Nephron (organoid): ENCODE data around the gene MAPK8IP1.
"Not testable (repeated sequence)": the region's sequence is repeated elsewhere in the genome, so short reads cannot be mapped to it uniquely, and the experiment has no call there.

Experiments used
- H3K27ac Mint-ChIP-seq, 3 experiments: 2 replicates each; pipeline ENCODE4 v1.8.0; 2020; ENCODE audit warnings: mixed read lengths in 3 of 3, mild to moderate bottlenecking in 2 of 3, moderate library complexity in 1 of 3
- H3K27me3 Mint-ChIP-seq: 2 replicates; pipeline ENCODE4 v1.8.0; 2021; ENCODE audit warnings: low read depth, mild to moderate bottlenecking, moderate library complexity, mixed read lengths
- H3K36me3 Mint-ChIP-seq: 2 replicates; pipeline ENCODE4 v1.8.0; 2020; ENCODE audit warnings: low read depth, mixed read lengths
- H3K4me1 Mint-ChIP-seq: 2 replicates; pipeline ENCODE4 v1.8.0; 2020; ENCODE audit warnings: mixed read lengths
- H3K4me3 Mint-ChIP-seq, 3 experiments: 2 replicates each; pipeline ENCODE4 v1.8.0; 2020; ENCODE audit warnings: mild to moderate bottlenecking in 3 of 3, mixed read lengths in 3 of 3, moderate library complexity in 2 of 3
- H3K9me3 Mint-ChIP-seq: 2 replicates; pipeline ENCODE4 v1.8.0; 2020; ENCODE audit warnings: mixed read lengths
- CTCF ChIP-seq, 3 experiments: fragments of 200-600 bp; sonication (generic); IDR thresholded peaks; one replicate each; pipeline ENCODE4 v1.5.0; 2021; ENCODE audit warnings: antibody characterized with exemption in 3 of 3; ENCODE audit not compliant: unreplicated experiment in 3 of 3

MAPK8IP1 gene

GRCh38 chr11:45901626-45902025 lies 16.2 kb downstream of the MAPK8IP1 start:
- no peak overlapping the region for H3K27ac Mint-ChIP-seq
- H3K4me1 Mint-ChIP-seq: peaks cover 17% of the 10 kb centered on the region
- H3K9me3 Mint-ChIP-seq: no peaks in the 10 kb centered on the region
- peaks cover 4% of the 10 kb centered on the region for H3K27me3 Mint-ChIP-seq
- H3K4me3 Mint-ChIP-seq: peak overlapping the region; percentile 85 to 91 (median 91)
- peaks cover 8% of the 10 kb centered on the region for H3K36me3 Mint-ChIP-seq
- no peak for TF ChIP-seq CTCF (IDR thresholded peaks at IDR 0.05; ENCODE audit: unreplicated experiment in 3 of 3)

DNA sequence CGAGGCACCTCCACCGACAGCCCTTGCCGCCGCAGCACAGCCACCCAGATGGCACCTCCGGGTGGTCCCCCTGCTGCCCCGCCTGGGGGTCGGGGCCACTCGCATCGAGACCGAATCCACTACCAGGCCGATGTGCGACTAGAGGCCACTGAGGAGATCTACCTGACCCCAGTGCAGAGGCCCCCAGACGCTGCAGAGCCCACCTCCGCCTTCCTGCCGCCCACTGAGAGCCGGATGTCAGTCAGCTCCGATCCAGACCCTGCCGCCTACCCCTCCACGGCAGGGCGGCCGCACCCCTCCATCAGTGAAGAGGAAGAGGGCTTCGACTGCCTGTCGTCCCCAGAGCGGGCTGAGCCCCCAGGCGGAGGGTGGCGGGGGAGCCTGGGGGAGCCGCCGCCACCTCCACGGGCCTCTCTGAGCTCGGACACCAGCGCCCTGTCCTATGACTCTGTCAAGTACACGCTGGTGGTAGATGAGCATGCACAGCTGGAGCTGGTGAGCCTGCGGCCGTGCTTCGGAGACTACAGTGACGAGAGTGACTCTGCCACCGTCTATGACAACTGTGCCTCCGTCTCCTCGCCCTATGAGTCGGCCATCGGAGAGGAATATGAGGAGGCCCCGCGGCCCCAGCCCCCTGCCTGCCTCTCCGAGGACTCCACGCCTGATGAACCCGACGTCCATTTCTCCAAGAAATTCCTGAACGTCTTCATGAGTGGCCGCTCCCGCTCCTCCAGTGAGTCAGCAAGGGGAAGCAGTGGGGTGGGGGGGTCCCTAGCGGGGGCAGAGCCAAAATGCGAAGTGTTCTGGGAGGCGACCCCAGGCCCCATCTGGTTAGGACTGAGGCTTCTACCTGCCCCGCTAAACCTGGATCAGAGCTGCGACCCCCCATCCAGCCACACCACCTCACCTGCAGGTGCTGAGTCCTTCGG lies 17.3 kb downstream of the MAPK8IP1 start:
- no peaks in the 10 kb centered on the region for H3K9me3 Mint-ChIP-seq
- peaks cover 17% of the 10 kb centered on the region for H3K4me1 Mint-ChIP-seq
- TF ChIP-seq CTCF (IDR thresholded peaks at IDR 0.05; ENCODE audit: unreplicated experiment in 3 of 3): no peak
- H3K27me3 Mint-ChIP-seq: peaks cover 3% of the 10 kb centered on the region
- H3K27ac Mint-ChIP-seq: no peak overlapping the region
- peaks cover 8% of the 10 kb centered on the region for H3K36me3 Mint-ChIP-seq
- no peak overlapping the region for H3K4me3 Mint-ChIP-seq

GRCh38 chr11:45904309-45904915 lies 19.0 kb downstream of the MAPK8IP1 start:
- H3K27ac Mint-ChIP-seq: no peak overlapping the region
- H3K4me3 Mint-ChIP-seq: peak overlapping the region in 1 of 3 experiments; percentile 62
- no peaks in the 10 kb centered on the region for H3K9me3 Mint-ChIP-seq
- peaks cover 16% of the 10 kb centered on the region for H3K4me1 Mint-ChIP-seq
- H3K36me3 Mint-ChIP-seq: peaks cover 8% of the 10 kb centered on the region
- TF ChIP-seq CTCF (IDR thresholded peaks at IDR 0.05; ENCODE audit: unreplicated experiment in 3 of 3): no peak
- no peaks in the 10 kb centered on the region for H3K27me3 Mint-ChIP-seq

DNA sequence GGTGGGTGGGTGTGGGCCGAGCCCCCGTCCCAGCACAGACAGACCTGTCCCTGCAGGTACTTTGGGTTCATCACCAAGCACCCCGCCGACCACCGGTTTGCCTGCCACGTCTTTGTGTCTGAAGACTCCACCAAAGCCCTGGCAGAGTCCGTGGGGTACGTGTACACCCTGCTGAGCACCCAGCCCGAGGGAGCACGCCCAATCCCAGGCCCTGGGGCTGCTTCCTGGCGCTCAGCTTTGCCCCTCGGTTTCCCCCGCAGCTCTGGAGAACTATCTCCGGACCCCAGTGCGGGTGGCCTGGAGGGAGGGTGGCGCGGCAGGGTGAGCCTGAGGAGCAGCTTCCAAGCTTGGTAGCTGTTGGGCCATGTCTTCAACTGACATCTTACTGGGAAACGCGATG lies 19.6 kb downstream of the MAPK8IP1 start:
- H3K9me3 Mint-ChIP-seq: no peaks in the 10 kb centered on the region
- H3K36me3 Mint-ChIP-seq: peaks cover 8% of the 10 kb centered on the region
- H3K4me1 Mint-ChIP-seq: peaks cover 15% of the 10 kb centered on the region
- no peak overlapping the region for H3K27ac Mint-ChIP-seq
- no peak overlapping the region for H3K4me3 Mint-ChIP-seq
- no peaks in the 10 kb centered on the region for H3K27me3 Mint-ChIP-seq
- no peak for TF ChIP-seq CTCF (IDR thresholded peaks at IDR 0.05; ENCODE audit: unreplicated experiment in 3 of 3)

GRCh38 chr11:45905576-45905975 lies 20.1 kb downstream of the MAPK8IP1 start:
- H3K9me3 Mint-ChIP-seq, H3K4me3 Mint-ChIP-seq, H3K36me3 Mint-ChIP-seq, H3K27ac Mint-ChIP-seq, H3K27me3 Mint-ChIP-seq: not testable (repeated sequence)
- peaks cover 13% of the 10 kb centered on the region for H3K4me1 Mint-ChIP-seq

- H3K36me3 Mint-ChIP-seq: peaks cover 10% of the 10 kb centered on the region
- H3K9me3 Mint-ChIP-seq: no peaks in the 10 kb centered on the region
- H3K27me3 Mint-ChIP-seq: no peaks in the 10 kb centered on the region
- no peak overlapping the region for H3K4me3 Mint-ChIP-seq
- TF ChIP-seq CTCF (IDR thresholded peaks at IDR 0.05; ENCODE audit: unreplicated experiment in 3 of 3): no peak
- H3K27ac Mint-ChIP-seq: no peak overlapping the region
- peaks cover 9% of the 10 kb centered on the region for H3K4me1 Mint-ChIP-seq
Measured at GRCh38 chr11:45906096-45906682, 20.7 kb downstream of the MAPK8IP1 start.
